A549 (cell line): ENCODE results near the gene DISC1.

Experiments used
- CTCF ChIP-seq: fragments of >200 bp; sonication (Bioruptor Twin); formaldehyde crosslinking; IDR thresholded peaks from 3 replicates; pipeline ENCODE4 v1.5.1; 2016
- FOSL2 ChIP-seq, 2 experiments: fragments of 450-650 bp in 1 of 2; fragments of >200 bp in 1 of 2; sonication (Bioruptor Twin) in 1 of 2; formaldehyde crosslinking; IDR thresholded peaks; 2 replicates each; pipeline versions ENCODE4 v1.5.0 to v1.6.1; 2016 to 2020; ENCODE audit warnings: mild to moderate bottlenecking in 1 of 2, moderate library complexity in 1 of 2
- MAFK ChIP-seq: fragments of 450-650 bp; IDR thresholded peaks from 2 replicates; pipeline ENCODE4 v1.6.1; 2014; ENCODE audit not compliant: partially characterized antibody
- POLR2A ChIP-seq: IDR thresholded peaks from 2 replicates; pipeline ENCODE4 v1.6.1; 2012; ENCODE audit warnings: mild to moderate bottlenecking, low read length
- SMC3 ChIP-seq: fragments of >200 bp; sonication (Bioruptor Twin); formaldehyde crosslinking; IDR thresholded peaks from 3 replicates; pipeline ENCODE4 v1.6.1; 2018; ENCODE audit warnings: inconsistent platforms

- TF ChIP-seq CTCF: no peak
- TF ChIP-seq SMC3: no peak
- no peak for TF ChIP-seq FOSL2 (IDR thresholded peaks at IDR 0.05)
- no peak for TF ChIP-seq FOSL2 (CRISPR knock-in tag; IDR thresholded peaks at IDR 0.05)
- TF ChIP-seq MAFK: no peak
- TF ChIP-seq POLR2A: no peak
These were observed 378.7 kb downstream of the DISC1 start for GRCh38 chr1:232005300-232005699.
